Endodermal cell (in vitro differentiated cells): ENCODE measurements around the gene CRB2. TPM values are rescaled to one million over a fixed set of nuclear protein-coding genes. Genes with fewer than 3 reads are reported as not detected.
A peak's percentile ranks its signal among the peaks of the same experiment; 100 is the strongest.

Source experiments
- DNase-seq: peaks from one replicate; pipeline ENCODE4 v3.0.0-alpha.2; 2017
- H3K27ac ChIP-seq: 2 replicates; pipeline ENCODE4 v1.5.1; 2013; ENCODE audit warnings: mild to moderate bottlenecking, low read depth, low read length, moderate library complexity
- H3K27me3 ChIP-seq: 2 replicates; pipeline ENCODE4 v1.6.1; 2013; ENCODE audit warnings: mild to moderate bottlenecking, low read length, moderate library complexity; ENCODE audit not compliant: insufficient read depth, control insufficient read depth, poor library complexity, severe bottlenecking
- H3K36me3 ChIP-seq: 2 replicates; pipeline ENCODE4 v1.7.0; 2013; ENCODE audit warnings: mild to moderate bottlenecking, low read length, moderate library complexity; ENCODE audit not compliant: control insufficient read depth, insufficient read depth
- H3K4me1 ChIP-seq: one replicate; pipeline ENCODE4 v1.7.0; 2013; ENCODE audit warnings: low read length; ENCODE audit not compliant: control insufficient read depth, insufficient read depth
- H3K4me3 ChIP-seq: 2 replicates; pipeline ENCODE4 v1.5.1; 2013; ENCODE audit warnings: mild to moderate bottlenecking, low read length, moderate library complexity
- H3K9ac ChIP-seq: 2 replicates; pipeline ENCODE4 v1.6.1; 2013; ENCODE audit warnings: mild to moderate bottlenecking, low read length, moderate library complexity; ENCODE audit not compliant: poor library complexity, severe bottlenecking; ENCODE audit errors: extremely low read depth
- H3K9me3 ChIP-seq: 2 replicates; pipeline ENCODE4 v1.6.1; 2013; ENCODE audit warnings: mild to moderate bottlenecking, low read length, moderate library complexity; ENCODE audit not compliant: control insufficient read depth
- H3K27ac Mint-ChIP-seq: 2 replicates; pipeline ENCODE4 v1.8.0; 2020; ENCODE audit warnings: mixed read lengths
- H3K27me3 Mint-ChIP-seq: 2 replicates; pipeline ENCODE4 v1.8.0; 2021; ENCODE audit warnings: mild to moderate bottlenecking, mixed read lengths; ENCODE audit not compliant: insufficient read depth
- H3K36me3 Mint-ChIP-seq: 2 replicates; pipeline ENCODE4 v1.8.0; 2020; ENCODE audit warnings: low read depth, mixed read lengths
- H3K4me1 Mint-ChIP-seq: 2 replicates; pipeline ENCODE4 v1.8.0; 2020; ENCODE audit warnings: mixed read lengths
- H3K4me3 Mint-ChIP-seq: 2 replicates; pipeline ENCODE4 v1.8.0; 2020; ENCODE audit warnings: mild to moderate bottlenecking, moderate library complexity, mixed read lengths
- H3K9me3 Mint-ChIP-seq: 2 replicates; pipeline ENCODE4 v1.8.0; 2020; ENCODE audit warnings: mild to moderate bottlenecking, mixed read lengths
- WGBS, 2 experiments: methylation state at CpG; one replicate each; pipeline versions ENCODE4 v1.1.5 to v1.1.7; 2013; ENCODE audit warnings: missing lambda C conversion rate in 2 of 2, mixed read lengths in 1 of 2; ENCODE audit not compliant: insufficient coverage in 1 of 2, insufficient read length in 1 of 2; 5-methylcytosine and 5-hydroxymethylcytosine counted together
- total RNA-seq, 2 donors: library from RNA; stranded (reverse); fragmentation: NEBNext Ultra II Directional in 1 of 2; extraction: Animal tissue kit (Norgen Biotek cat#: 25700) in 1 of 2; gene quantifications; 2 replicates in 1 of 2; 3 replicates in 1 of 2; pipeline ENCODE4 v1.2.1, GENCODE V29; 2021
- TF ChIP-seq, protein P1 (sequence below): fragments of 200-600 bp; sonication (generic); conservative IDR thresholded peaks from 2 replicates; pipeline ENCODE4 v1.5.0; 2021; ENCODE audit warnings: antibody characterized with exemption, mild to moderate bottlenecking

CRB2 gene
- total RNA-seq, 2 donors from 2014 or later, result 0.75 to 2.0 TPM

DNA sequence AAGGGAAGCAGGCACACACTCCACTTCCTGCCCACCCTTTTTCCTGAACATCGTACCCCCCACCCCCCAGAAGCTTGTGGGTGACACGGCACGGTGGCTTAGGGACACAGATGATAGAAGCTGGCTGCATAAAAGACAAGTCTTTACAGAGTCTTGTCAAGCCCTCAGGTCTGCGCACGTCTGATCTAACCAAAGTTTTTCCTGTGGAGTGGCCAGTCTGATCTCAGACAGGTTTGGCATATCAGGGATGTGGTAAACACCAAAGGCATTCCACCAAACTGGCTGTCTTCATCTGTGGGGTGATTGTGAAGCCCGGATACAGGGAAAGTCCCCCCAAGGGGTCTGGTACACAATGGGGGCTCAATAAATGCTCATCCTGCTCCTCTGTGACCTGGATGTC is 50.0 kb downstream of the CRB2 start:
- H3K9ac ChIP-seq, result no peak overlapping the region
- no peak overlapping the region for H3K27ac ChIP-seq
- no peaks in the 10 kb centered on the region for H3K36me3 ChIP-seq
- Mint-ChIP-seq H3K4me3 (no peak overlapping the region), H3K4me1 (peaks cover 19% of the 10 kb centered on the region), H3K27me3 (no peaks in the 10 kb centered on the region), H3K9me3 (no peaks in the 10 kb centered on the region), H3K36me3 (no peaks in the 10 kb centered on the region), H3K27ac (no peak overlapping the region)
- no peak overlapping the region for H3K4me3 ChIP-seq
- H3K4me1 ChIP-seq, result peaks cover 11% of the 10 kb centered on the region
- H3K9me3 ChIP-seq, result no peaks in the 10 kb centered on the region
- WGBS, 2 experiments, result 89 to 95% methylated on average over 3 to 6 of the region's 6 CpGs
- DNase-seq, result no peak
- H3K27me3 ChIP-seq, result no peaks in the 10 kb centered on the region
- TF ChIP-seq, protein P1, sequence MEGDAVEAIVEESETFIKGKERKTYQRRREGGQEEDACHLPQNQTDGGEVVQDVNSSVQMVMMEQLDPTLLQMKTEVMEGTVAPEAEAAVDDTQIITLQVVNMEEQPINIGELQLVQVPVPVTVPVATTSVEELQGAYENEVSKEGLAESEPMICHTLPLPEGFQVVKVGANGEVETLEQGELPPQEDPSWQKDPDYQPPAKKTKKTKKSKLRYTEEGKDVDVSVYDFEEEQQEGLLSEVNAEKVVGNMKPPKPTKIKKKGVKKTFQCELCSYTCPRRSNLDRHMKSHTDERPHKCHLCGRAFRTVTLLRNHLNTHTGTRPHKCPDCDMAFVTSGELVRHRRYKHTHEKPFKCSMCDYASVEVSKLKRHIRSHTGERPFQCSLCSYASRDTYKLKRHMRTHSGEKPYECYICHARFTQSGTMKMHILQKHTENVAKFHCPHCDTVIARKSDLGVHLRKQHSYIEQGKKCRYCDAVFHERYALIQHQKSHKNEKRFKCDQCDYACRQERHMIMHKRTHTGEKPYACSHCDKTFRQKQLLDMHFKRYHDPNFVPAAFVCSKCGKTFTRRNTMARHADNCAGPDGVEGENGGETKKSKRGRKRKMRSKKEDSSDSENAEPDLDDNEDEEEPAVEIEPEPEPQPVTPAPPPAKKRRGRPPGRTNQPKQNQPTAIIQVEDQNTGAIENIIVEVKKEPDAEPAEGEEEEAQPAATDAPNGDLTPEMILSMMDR, result no peak

DNA sequence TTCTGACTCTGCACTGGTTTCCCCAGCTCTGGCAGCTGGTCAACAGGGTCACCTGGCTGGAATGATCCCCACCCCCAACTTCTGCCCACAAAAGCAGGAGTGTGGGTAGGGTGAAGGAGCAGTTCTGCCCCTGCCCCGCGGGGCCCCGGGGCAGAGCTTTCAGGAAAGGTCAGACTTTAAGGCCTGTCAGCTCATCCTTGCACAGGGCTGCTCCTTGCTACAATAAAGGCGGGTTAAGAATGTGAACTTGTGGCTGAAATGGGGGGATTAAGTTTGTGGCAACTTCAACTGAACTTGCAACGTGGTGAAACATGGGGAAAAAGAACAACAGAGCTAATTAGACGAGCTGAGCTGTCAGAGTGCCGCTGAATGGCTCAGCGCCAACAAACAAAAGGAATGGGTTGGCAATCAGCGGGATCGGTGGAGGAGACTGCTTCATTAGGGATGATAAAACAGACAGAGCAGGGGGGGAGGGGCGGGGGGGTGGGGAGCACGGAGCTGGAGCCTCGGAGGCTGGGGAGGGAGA is 50.8 kb downstream of the CRB2 start:
- no peaks in the 10 kb centered on the region for H3K36me3 ChIP-seq
- TF ChIP-seq, protein P1, result no peak
- no peak for DNase-seq
- H3K4me3 Mint-ChIP-seq, result no peak overlapping the region
- H3K27me3 Mint-ChIP-seq, result no peaks in the 10 kb centered on the region
- no peaks in the 10 kb centered on the region for H3K27me3 ChIP-seq
- H3K27ac Mint-ChIP-seq, result peak overlapping the region; percentile 6
- 40 to 42% methylated on average over 2 to 13 of the region's 13 CpGs for WGBS, 2 experiments
- no peak overlapping the region for H3K9ac ChIP-seq
- no peak overlapping the region for H3K4me3 ChIP-seq
- H3K9me3 Mint-ChIP-seq, result no peaks in the 10 kb centered on the region
- H3K27ac ChIP-seq, result peak overlapping the region; percentile 54
- no peaks in the 10 kb centered on the region for H3K36me3 Mint-ChIP-seq
- peaks cover 11% of the 10 kb centered on the region for H3K4me1 ChIP-seq
- H3K9me3 ChIP-seq, result no peaks in the 10 kb centered on the region
- peaks cover 19% of the 10 kb centered on the region for H3K4me1 Mint-ChIP-seq

DNA sequence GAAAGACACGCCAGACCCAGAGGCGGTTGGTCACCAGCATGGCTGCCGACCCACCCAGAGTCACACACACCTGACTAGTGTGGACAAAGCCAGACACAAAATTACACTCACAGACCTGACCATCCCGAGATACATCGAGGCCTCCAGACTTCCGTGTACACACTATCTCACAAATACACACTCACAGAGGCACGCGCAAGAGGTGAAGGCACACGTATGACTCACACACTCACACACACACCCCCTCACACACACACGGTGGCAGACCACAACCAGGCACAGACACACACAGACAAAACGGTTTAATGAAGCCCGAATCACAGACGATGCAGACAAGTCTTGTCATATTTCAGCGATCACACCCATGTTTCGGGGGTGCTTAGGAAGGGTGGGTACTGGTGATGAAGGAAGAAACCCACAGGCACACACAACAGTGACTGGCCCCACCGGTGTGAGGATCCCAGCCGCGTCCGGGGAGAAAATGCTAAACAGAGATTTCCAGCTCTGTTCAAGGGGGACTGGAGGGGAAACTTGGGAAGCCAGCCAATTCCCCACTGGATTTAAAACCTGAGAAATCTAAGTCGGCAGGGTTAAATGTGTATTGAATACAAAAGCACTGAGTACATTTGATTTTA is 51.3 kb downstream of the CRB2 start:
- Histone ChIP-seq H3K36me3 (no peaks in the 10 kb centered on the region), H3K4me1 (peaks cover 11% of the 10 kb centered on the region), H3K27ac (peak overlapping the region; percentile 53), H3K9me3 (no peaks in the 10 kb centered on the region), H3K4me3 (no peak overlapping the region), H3K9ac (no peak overlapping the region), H3K27me3 (no peaks in the 10 kb centered on the region)
- peak overlapping the region; percentile 18 for H3K27ac Mint-ChIP-seq
- TF ChIP-seq, protein P1, result no peak
- peaks cover 19% of the 10 kb centered on the region for H3K4me1 Mint-ChIP-seq
- no peak overlapping the region for H3K4me3 Mint-ChIP-seq
- no peaks in the 10 kb centered on the region for H3K36me3 Mint-ChIP-seq
- no peaks in the 10 kb centered on the region for H3K9me3 Mint-ChIP-seq
- no peak for DNase-seq
- H3K27me3 Mint-ChIP-seq, result no peaks in the 10 kb centered on the region
- WGBS, 2 experiments, result 74 to 83% methylated on average over 9 to 20 of the region's 20 CpGs
